ENCODE measurements around the gene CTIF. TPM values are rescaled to one million over a fixed set of nuclear protein-coding genes. Genes with fewer than 3 reads are reported as not detected.

CTIF gene
- total RNA-seq, 2 donors from 2014 or later: 30.6 to 61.2 TPM

GRCh38 chr18:48698707-48699106, 159.9 kb downstream of the CTIF start:
- DNase-seq (ENCODE audit: low spot score): no peak

GRCh38 chr18:48699761-48700160, 160.9 kb downstream of the CTIF start:
- TF ChIP-seq CTCF (IDR thresholded peaks at IDR 0.05): no peak
- Histone ChIP-seq H3K9me3 (no peaks in the 10 kb centered on the region), H3K36me3 (no peaks in the 10 kb centered on the region), H3K4me1 (peaks cover 0 to 4% of the 10 kb centered on the region in 2 donors), H3K27ac (no peak overlapping the region), H3K4me3 (no peak overlapping the region), H3K27me3 (no peaks in the 10 kb centered on the region)
- DNase-seq (ENCODE audit: low spot score): no peak

More at GRCh38 chr18:48698707-48699106, 159.9 kb downstream of the CTIF start:
- Histone ChIP-seq H3K4me1 (peaks cover 0 to 10% of the 10 kb centered on the region in 2 donors), H3K27me3 (no peaks in the 10 kb centered on the region), H3K4me3 (no peak overlapping the region), H3K9me3 (no peaks in the 10 kb centered on the region), H3K36me3 (no peaks in the 10 kb centered on the region), H3K27ac (no peak overlapping the region)
- TF ChIP-seq CTCF (IDR thresholded peaks at IDR 0.05): no peak

- H3K36me3 ChIP-seq: no peaks in the 10 kb centered on the region
- H3K4me1 ChIP-seq: peaks cover 0 to 4% of the 10 kb centered on the region in 2 donors
- H3K4me3 ChIP-seq: no peak overlapping the region
- H3K9me3 ChIP-seq: no peaks in the 10 kb centered on the region
- DNase-seq (ENCODE audit: low spot score): no peak
- H3K27ac ChIP-seq: no peak overlapping the region
- no peaks in the 10 kb centered on the region for H3K27me3 ChIP-seq
- TF ChIP-seq CTCF (IDR thresholded peaks at IDR 0.05): no peak
These were observed 161.6 kb downstream of the CTIF start for GRCh38 chr18:48700446-48700845.

DNA sequence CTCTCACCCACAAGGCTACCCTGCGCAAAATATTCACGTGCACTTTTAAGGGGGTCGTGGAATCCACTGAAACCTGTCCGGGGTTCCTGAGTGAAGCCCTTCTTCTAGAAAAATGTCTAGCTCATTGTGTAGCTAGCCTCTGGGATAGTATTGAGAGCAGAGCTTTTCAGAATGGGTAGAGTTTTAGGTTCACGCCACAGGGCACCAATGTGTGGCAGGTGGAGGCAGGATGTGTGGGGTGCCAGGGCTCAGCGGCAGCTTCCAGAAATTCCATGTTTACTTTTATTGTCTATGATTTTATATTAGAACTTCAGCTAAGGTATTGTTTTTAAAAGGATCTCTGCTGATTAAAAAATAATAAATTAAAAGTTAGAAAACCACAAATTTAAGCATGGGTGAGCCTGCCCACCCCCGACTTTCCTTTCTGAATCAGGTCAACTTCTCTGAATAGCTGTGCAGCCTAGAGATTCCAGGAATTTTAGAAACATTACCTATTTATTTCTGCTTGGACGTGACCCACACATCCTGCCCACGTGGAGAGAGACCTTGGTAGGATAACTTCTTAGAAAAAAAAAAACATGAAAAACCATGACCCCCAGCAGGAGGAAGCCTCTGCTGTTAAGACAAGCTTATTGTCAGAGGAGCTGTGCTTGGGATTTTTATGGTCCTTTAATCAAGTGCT, 163.7 kb downstream of the CTIF start:
- no peaks in the 10 kb centered on the region for H3K9me3 ChIP-seq
- H3K27ac ChIP-seq: no peak overlapping the region
- H3K36me3 ChIP-seq: no peaks in the 10 kb centered on the region
- H3K4me3 ChIP-seq: no peak overlapping the region
- no peak for TF ChIP-seq CTCF (IDR thresholded peaks at IDR 0.05)
- no peaks in the 10 kb centered on the region for H3K27me3 ChIP-seq
- no peak for DNase-seq (ENCODE audit: low spot score)
- H3K4me1 ChIP-seq: peaks cover 0 to 8% of the 10 kb centered on the region in 2 donors

GRCh38 chr18:48703028-48703386, 164.2 kb downstream of the CTIF start:
- no peak for TF ChIP-seq CTCF (IDR thresholded peaks at IDR 0.05)
- Histone ChIP-seq H3K9me3 (no peaks in the 10 kb centered on the region), H3K27me3 (no peaks in the 10 kb centered on the region), H3K4me3 (no peak overlapping the region), H3K4me1 (peaks cover 0 to 6% of the 10 kb centered on the region in 2 donors), H3K27ac (no peak overlapping the region), H3K36me3 (no peaks in the 10 kb centered on the region)
- DNase-seq (ENCODE audit: low spot score): no peak

DNA sequence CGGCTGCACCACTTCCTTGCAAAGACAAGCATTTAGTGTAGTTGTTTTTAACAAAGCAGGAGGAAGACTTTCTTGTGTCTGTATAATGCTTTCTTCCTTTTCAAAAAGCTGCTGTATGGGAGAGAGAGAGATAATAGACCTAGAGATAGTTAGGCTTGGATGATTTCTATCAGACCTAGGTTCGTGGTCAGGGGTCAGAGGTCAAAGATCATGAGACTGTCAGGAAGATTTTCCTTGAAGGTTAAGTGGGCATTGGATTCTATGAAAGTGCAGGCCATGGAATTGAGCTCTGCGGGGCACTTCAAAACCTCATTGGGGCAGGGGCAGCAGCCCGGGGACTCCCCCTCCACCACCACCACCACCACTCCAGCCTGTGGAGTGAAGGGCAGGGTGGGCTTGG, 164.6 kb downstream of the CTIF start:
- Histone ChIP-seq H3K4me1 (peaks cover 0 to 6% of the 10 kb centered on the region in 2 donors), H3K27me3 (no peaks in the 10 kb centered on the region), H3K36me3 (no peaks in the 10 kb centered on the region), H3K9me3 (no peaks in the 10 kb centered on the region), H3K27ac (no peak overlapping the region), H3K4me3 (no peak overlapping the region)
- TF ChIP-seq CTCF (IDR thresholded peaks at IDR 0.05): no peak
- DNase-seq (ENCODE audit: low spot score): no peak

Measured in right atrium auricular region (tissue), 2 donors.